ENCODE measurements around the gene PRMT9. TPM values are rescaled to one million over a fixed set of nuclear protein-coding genes. Genes with fewer than 3 reads are reported as not detected.

PRMT9 gene
- total and polyA plus RNA-seq, 2 of the 13 experiments (the other 11 are each of a cell fraction or from before 2014, with no cell fraction given), result 4.0 to 9.7 TPM

- no peak for DNase-seq (ENCODE audit: low spot score)
- Histone ChIP-seq H3K9ac (ENCODE audit: insufficient read depth, low read depth, low read length) (no peak overlapping the region), H3K27ac (ENCODE audit: extremely low read length, insufficient read depth, low read length) (no peak overlapping the region), H3K27me3 (ENCODE audit: control insufficient read depth in 1 of 2, insufficient read depth in 2 of 2, low read length in 2 of 2) (no peaks in the 10 kb centered on the region), H3K9me3 (ENCODE audit: low read length) (no peaks in the 10 kb centered on the region), H3K79me2 (ENCODE audit: insufficient read depth, low read length) (no peaks in the 10 kb centered on the region), H2AFZ (ENCODE audit: low read length) (no peak overlapping the region), H3K4me2 (ENCODE audit: low read depth, low read length) (no peak overlapping the region), H3K4me3 (replicated peaks in 1 of 3; ENCODE audit: insufficient read depth in 1 of 3, low read depth in 2 of 3, low read length in 3 of 3) (no peak overlapping the region), H4K20me1 (ENCODE audit: insufficient read depth, low read length) (no peaks in the 10 kb centered on the region), H3K36me3 (replicated peaks in 1 of 2; ENCODE audit: control insufficient read depth in 1 of 2, insufficient read depth in 2 of 2, low read length in 2 of 2) (no peaks in the 10 kb centered on the region), H3K4me1 (ENCODE audit: insufficient read depth, low read length) (0 out of 2 replicates have a peak, but pooled peaks cover 10% of the 10 kb centered on the region)
- 35% methylated on average over 2 of the region's 2 CpGs for WGBS (ENCODE audit: low lambda C conversion rate)
- intact Hi-C loops (cut with micrococcal nuclease; ENCODE audit: unreplicated experiment), result no loop called here
- in situ Hi-C loops (cut with HindIII; ENCODE audit: extremely low pct_ligation_motif_present, low pct_unique_long_range_greater_than_20kb), result no loop called here
- no peak for ATAC-seq
- CTCF ChIA-PET (ENCODE audit: low intra/inter-chr PET ratio, low total read pairs), result interaction anchor here (1.0 kb wide), 1 partner anchor 174 kb away, joined by 3 read pairs; no protein-coding TSS in a partner anchor
- TF ChIP-seq MAFK (conservative IDR thresholded peaks at IDR 0.05 in 1 of 2, IDR thresholded peaks at IDR 0.05 in 1 of 2; ENCODE audit: low read length in 2 of 2), result peak; percentile 69 to 83
- TF ChIP-seq MAFF (IDR thresholded peaks at IDR 0.05; ENCODE audit: low read depth, low read length), result peak; percentile 68
- no peak for TF ChIP-seq THAP9 (CRISPR knock-in tag; IDR thresholded peaks at IDR 0.05; ENCODE audit: borderline replicate concordance)
- no peak for FAIRE-seq
- BruUV-seq (replicated peaks), result no TSS peak
- POLR2A ChIA-PET, result no interaction called here
Measured at GRCh38 chr4:147691820-147692219, 7.9 kb upstream of the PRMT9 start.

GRCh38 chr4:147689067-147689466 lies 5.1 kb upstream of the PRMT9 start:
- Histone ChIP-seq H3K9me3 (ENCODE audit: low read length) (no peaks in the 10 kb centered on the region), H3K27ac (ENCODE audit: extremely low read length, insufficient read depth, low read length) (no peak overlapping the region), H3K4me3 (replicated peaks in 1 of 3; ENCODE audit: insufficient read depth in 1 of 3, low read depth in 2 of 3, low read length in 3 of 3) (no peak overlapping the region), H3K4me2 (ENCODE audit: low read depth, low read length) (no peak overlapping the region), H2AFZ (ENCODE audit: low read length) (no peak overlapping the region), H3K9ac (ENCODE audit: insufficient read depth, low read depth, low read length) (no peak overlapping the region), H3K27me3 (ENCODE audit: control insufficient read depth in 1 of 2, insufficient read depth in 2 of 2, low read length in 2 of 2) (no peaks in the 10 kb centered on the region; a peak in 1 of 5 replicates), H3K79me2 (ENCODE audit: insufficient read depth, low read length) (no peaks in the 10 kb centered on the region), H3K4me1 (ENCODE audit: insufficient read depth, low read length) (0 out of 2 replicates have a peak, but pooled peaks cover 10% of the 10 kb centered on the region), H4K20me1 (ENCODE audit: insufficient read depth, low read length) (no peaks in the 10 kb centered on the region), H3K36me3 (replicated peaks in 1 of 2; ENCODE audit: control insufficient read depth in 1 of 2, insufficient read depth in 2 of 2, low read length in 2 of 2) (no peaks in the 10 kb centered on the region)
- in situ Hi-C loops (cut with HindIII; ENCODE audit: extremely low pct_ligation_motif_present, low pct_unique_long_range_greater_than_20kb), result no loop called here
- ChIA-PET POLR2A (no interaction called here), CTCF (ENCODE audit: low intra/inter-chr PET ratio, low total read pairs) (no interaction called here)
- BruUV-seq (replicated peaks), result no TSS peak
- WGBS (ENCODE audit: low lambda C conversion rate), result 26% methylated on average over 4 of the region's 4 CpGs
- intact Hi-C loops (cut with micrococcal nuclease; ENCODE audit: unreplicated experiment), result no loop called here
- FAIRE-seq (no peak), ATAC-seq (no peak), DNase-seq (ENCODE audit: low spot score) (no peak)
- TF ChIP-seq REXO4 (CRISPR knock-in tag; IDR thresholded peaks at IDR 0.05; ENCODE audit: borderline replicate concordance), result no peak
- TF ChIP-seq ZNF770 (CRISPR knock-in tag; IDR thresholded peaks at IDR 0.05), result no peak
- no peak for TF ChIP-seq PCBP1 (IDR thresholded peaks at IDR 0.05; ENCODE audit: borderline replicate concordance, low read depth, low read length)
- no peak for TF ChIP-seq ZNF674 (CRISPR knock-in tag; IDR thresholded peaks at IDR 0.05; ENCODE audit: low read depth)
- no peak for TF ChIP-seq GPBP1L1 (CRISPR knock-in tag; IDR thresholded peaks at IDR 0.05)
- TF ChIP-seq FOXA1 (IDR thresholded peaks at IDR 0.05), result no peak
- TF ChIP-seq FOXA1 (CRISPR knock-in tag; IDR thresholded peaks at IDR 0.05), result no peak
- no peak for TF ChIP-seq RBAK (CRISPR knock-in tag; IDR thresholded peaks at IDR 0.05)
- no peak for TF ChIP-seq NONO (IDR thresholded peaks at IDR 0.05)
- TF ChIP-seq NONO (CRISPR knock-in tag; conservative IDR thresholded peaks at IDR 0.05), result no peak
- TF ChIP-seq ZMYM3 (CRISPR knock-in tag; IDR thresholded peaks at IDR 0.05), result no peak

All from HepG2 (cell line).